ENCODE data around the gene RAMP3.

DNA sequence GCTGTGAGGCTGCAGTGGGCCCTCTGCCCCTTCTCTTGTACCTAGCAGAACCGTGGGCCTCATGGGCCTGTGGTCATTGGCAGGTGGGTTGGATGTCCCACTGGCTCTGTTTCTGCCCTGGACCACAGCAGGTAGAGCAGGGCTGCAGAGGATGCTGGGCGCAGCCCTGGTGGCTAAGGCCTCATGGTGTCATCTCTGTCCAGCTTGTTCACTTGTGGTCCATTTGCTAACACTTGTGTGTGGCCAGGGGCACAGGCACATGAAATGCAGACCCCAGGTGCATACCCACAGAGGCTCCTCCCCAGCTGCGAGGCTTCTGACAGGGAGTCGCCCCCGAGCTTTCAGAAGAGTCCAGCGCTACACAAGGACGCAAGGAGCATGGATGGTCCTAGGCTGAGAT, 23.7 kb upstream of the RAMP3 start:
- TF ChIP-seq POLR2AphosphoS5 (IDR thresholded peaks at IDR 0.05; ENCODE audit: low read depth, low read length) (no peak), TAF1 (IDR thresholded peaks at IDR 0.05; ENCODE audit: borderline replicate concordance, insufficient read depth, low read length) (no peak), REST (IDR thresholded peaks at IDR 0.05; ENCODE audit: insufficient read depth in 1 of 2, low read depth in 2 of 2, low read length in 2 of 2) (no peak)

Data from PFSK-1 (cell line).